Fibroblast of mammary gland (primary cell): ENCODE results near the gene ADAMTS13.

Experiments
- DNase-seq: peaks from one replicate; pipeline ENCODE4 v3.0.0-alpha.2; 2010; ENCODE audit warnings: low read depth
- H3K4me3 ChIP-seq: 2 replicates; pipeline ENCODE4 v1.5.1; 2011; ENCODE audit warnings: low read depth, mild to moderate bottlenecking, low read length, moderate library complexity; ENCODE audit not compliant: control insufficient read depth
- CTCF ChIP-seq: conservative IDR thresholded peaks from 2 replicates; pipeline ENCODE4 v1.5.1; 2011; ENCODE audit warnings: low read depth, low read length, inconsistent platforms; ENCODE audit not compliant: control insufficient read depth, insufficient read depth

The ADAMTS13 gene

GRCh38 chr9:133470427-133470924 is 48.3 kb downstream of the ADAMTS13 start:
- no peak overlapping the region for H3K4me3 ChIP-seq
- DNase-seq = no peak

GRCh38 chr9:133470988-133471387 is 48.8 kb downstream of the ADAMTS13 start:
- TF ChIP-seq CTCF = no peak
- H3K4me3 ChIP-seq = no peak overlapping the region
- DNase-seq = no peak

More at GRCh38 chr9:133470427-133470924, 48.3 kb downstream of the ADAMTS13 start:
- no peak for TF ChIP-seq CTCF

- TF ChIP-seq CTCF = no peak
- no peak overlapping the region for H3K4me3 ChIP-seq
- DNase-seq = no peak
Measured at GRCh38 chr9:133471551-133472276, 49.5 kb downstream of the ADAMTS13 start.

- DNase-seq = no peak
- TF ChIP-seq CTCF = no peak
- no peak overlapping the region for H3K4me3 ChIP-seq
Measured at GRCh38 chr9:133472277-133472645, 50.1 kb downstream of the ADAMTS13 start.

- TF ChIP-seq CTCF = no peak
- DNase-seq = no peak
- H3K4me3 ChIP-seq = no peak overlapping the region
Measured at GRCh38 chr9:133472753-133473378, 50.7 kb downstream of the ADAMTS13 start.

GRCh38 chr9:133473743-133474142 is 51.6 kb downstream of the ADAMTS13 start:
- DNase-seq = no peak
- no peak for TF ChIP-seq CTCF

More at GRCh38 chr9:133473743-133474142, 51.6 kb downstream of the ADAMTS13 start:
- no peak overlapping the region for H3K4me3 ChIP-seq
